Skin epidermis (tissue), 12 donors: Measurements from ENCODE around the gene ODC1.

Experiments used
- H3K27ac ChIP-seq, 21 experiments: fragments of 200-600 bp; sonication (generic) in 11 of 21; one replicate each; pipeline ENCODE4 v1.5.0; 2020; ENCODE audit warnings: mild to moderate bottlenecking in 3 of 21, inconsistent platforms in 2 of 21, moderate library complexity in 2 of 21
- H3K4me3 ChIP-seq, 7 experiments: fragments of 200-600 bp; sonication (generic) in 2 of 7; one replicate each; pipeline ENCODE4 v1.5.0; 2020; ENCODE audit warnings: inconsistent platforms in 2 of 7, mild to moderate bottlenecking in 2 of 7, moderate library complexity in 1 of 7

Gene ODC1

DNA sequence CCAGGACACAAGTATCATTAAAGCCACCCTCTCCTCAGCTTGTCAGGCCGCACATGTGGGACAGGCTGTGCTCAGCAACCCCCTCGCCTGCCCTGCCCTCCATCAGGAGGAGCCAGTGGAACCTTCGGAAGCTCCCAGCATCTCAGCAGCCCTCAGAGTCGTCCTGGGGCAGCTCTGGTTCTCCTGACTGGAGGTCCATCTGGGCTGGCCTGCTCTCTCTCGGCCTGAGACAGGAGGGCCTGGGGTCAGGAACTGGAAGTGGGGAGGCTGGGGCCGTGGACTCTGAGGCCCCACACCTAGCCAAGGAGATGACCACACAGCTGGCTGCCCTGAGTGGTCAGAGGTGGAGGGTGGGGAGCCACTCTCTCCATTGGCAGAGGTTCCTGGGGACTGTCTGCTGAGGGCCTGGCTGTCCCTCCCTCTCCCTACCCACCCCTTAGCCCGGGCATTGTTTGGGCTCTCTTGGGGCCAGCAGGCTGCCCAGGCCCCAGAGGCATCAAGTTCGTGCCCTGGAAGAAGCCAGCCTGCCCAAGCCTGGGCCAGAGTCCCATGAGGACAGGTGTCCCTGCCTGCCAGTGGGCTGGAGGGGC lies 23.1 kb downstream of the ODC1 start:
- Histone ChIP-seq H3K27ac (no peak overlapping the region), H3K4me3 (no peak overlapping the region)

GRCh38 chr2:10424051-10424450 lies 24.1 kb downstream of the ODC1 start:
- Histone ChIP-seq H3K27ac (no peak overlapping the region), H3K4me3 (no peak overlapping the region)

DNA sequence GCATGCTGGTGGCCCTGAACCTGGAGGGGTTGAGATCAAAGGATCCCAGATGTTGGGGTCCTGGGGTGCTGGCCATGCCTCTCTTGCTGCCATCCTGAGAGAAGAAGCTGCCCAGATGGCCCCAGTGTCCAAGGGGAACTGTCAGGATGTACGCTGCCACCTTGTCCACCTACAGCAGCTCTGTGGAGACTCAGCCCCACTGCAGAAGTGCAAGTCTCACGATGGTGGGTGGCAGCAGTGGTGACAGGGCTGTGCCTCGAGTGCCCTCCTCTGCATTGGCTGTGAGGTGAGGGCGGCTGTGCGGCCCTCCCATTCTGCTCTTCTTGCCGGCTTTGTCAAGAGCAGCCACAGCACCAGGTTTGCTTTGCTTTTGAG lies 24.7 kb downstream of the ODC1 start:
- Histone ChIP-seq H3K27ac (no peak overlapping the region), H3K4me3 (no peak overlapping the region)

- no peak overlapping the region for H3K27ac ChIP-seq
- no peak overlapping the region for H3K4me3 ChIP-seq
These were observed 25.3 kb downstream of the ODC1 start for GRCh38 chr2:10422732-10423399.

DNA sequence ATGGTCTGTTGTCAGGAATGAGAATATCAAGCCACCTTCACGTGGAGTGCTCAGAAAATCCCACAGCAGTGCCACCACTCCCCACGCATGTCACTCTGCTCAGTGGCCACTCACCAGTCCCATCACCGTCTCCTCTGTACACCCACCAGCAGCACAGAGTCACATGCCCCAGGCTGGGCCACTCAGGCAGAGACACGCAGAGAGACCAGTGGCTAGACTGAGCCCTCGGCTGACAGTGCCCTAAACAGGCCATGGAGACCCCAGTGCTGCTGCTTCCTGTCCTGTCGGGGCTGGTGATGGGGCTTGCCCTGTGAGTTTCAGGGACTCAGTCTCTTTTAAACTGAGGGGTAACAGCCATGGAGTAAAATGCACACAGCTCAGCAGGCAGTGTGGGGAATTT lies 25.9 kb downstream of the ODC1 start:
- no peak overlapping the region for H3K27ac ChIP-seq
- H3K4me3 ChIP-seq, result no peak overlapping the region

GRCh38 chr2:10419553-10420257 lies 28.4 kb downstream of the ODC1 start:
- Histone ChIP-seq H3K4me3 (no peak overlapping the region), H3K27ac (no peak overlapping the region)

DNA sequence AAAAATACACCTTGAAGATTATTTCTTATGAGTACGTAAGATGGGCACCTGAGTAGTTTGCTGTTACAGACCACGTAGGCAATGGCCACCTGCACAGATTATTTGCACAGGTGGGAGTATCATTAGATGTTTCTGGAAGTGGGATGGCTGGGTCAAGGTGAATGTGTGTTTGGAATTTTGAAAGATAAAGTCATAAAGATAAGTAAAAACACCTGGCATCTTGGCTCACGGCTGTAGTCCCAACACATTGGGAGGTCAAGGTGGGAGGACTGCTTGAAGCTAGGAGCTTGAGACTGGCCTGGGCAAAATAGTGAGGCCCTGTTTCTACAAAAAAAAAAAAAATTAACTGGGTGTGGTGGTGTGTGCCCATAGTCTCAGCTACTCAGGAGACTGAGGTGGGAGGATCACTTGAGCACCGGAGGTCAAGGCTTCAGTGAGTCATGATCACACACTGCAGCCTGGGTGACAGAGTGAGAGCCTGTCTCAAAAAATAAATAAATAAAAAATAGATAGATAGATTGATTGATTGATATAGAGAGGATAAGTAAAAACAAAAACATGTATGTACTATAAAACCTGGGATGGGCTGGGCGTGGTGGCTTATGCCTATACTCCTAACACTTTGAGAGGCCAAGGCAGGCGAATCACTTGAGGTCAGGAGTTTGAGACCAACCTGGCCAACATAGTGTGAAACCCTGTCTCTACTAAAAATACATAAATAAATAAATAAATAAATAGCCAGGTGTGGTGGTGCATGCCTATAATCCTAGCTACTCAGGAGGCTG lies 30.4 kb downstream of the ODC1 start:
- H3K4me3 ChIP-seq, result no peak overlapping the region
- no peak overlapping the region for H3K27ac ChIP-seq

DNA sequence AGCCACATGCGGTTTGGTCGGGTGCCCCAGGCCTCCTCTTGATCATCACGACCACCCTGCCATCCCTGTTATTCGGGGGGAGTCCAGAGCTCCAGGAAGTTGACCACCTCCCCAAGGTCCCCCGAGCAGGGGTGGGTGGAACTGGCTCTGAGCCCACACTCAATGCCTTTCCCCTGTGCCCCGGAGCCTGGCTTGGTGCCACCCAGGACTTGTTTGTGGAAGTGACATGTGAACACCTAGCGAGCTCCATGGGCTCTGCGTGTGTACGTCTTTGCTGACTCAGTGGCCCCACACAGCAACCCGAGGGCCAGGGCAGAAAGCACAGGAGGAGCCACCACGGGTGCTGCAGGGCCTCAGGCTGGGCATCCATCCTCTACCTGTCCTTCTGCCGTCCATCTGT lies 32.5 kb downstream of the ODC1 start:
- Histone ChIP-seq H3K4me3 (no peak overlapping the region), H3K27ac (no peak overlapping the region)

DNA sequence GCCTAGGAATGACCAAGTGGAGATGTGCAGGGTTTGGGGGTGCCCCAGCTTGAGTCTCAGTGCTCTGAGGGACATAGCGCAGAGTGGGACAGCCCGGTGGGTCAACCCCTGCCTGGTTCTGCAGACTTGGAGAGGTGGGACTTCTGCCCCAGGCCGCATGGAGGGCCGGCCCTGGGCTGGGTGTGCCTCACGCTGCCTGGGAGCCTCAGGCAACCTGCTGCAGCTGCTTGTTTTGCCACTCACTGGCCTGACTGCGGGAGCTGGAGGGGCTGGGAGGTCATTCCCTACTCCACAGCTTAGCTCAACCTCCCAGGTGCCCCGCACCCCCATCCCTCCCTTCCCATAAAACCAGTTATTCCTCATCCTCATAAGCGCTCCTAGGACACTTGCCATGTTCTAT lies 33.1 kb downstream of the ODC1 start:
- H3K4me3 ChIP-seq, result no peak overlapping the region
- H3K27ac ChIP-seq, result no peak overlapping the region

DNA sequence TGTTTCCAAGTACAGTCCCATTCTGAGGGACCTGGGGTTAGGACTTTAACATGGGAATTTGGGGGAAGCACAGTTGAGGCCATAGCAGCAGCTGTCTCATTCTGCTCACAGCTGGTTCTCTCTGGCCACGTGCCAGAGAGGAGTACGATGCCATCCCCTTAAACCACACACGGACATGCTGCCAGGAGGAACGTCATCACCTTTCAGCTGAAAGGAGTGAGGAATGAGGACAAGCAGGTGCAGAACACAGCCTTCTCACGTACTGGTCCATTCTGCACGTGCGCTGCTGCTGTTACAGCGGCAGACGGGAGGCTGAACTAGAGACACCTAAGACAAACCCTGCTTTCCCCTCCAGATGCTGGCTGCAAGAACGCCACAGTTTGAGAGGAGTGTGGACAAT lies 33.5 kb downstream of the ODC1 start:
- H3K27ac ChIP-seq, result no peak overlapping the region
- H3K4me3 ChIP-seq, result no peak overlapping the region

GRCh38 chr2:10413991-10414451 lies 34.1 kb downstream of the ODC1 start:
- Histone ChIP-seq H3K4me3 (no peak overlapping the region), H3K27ac (no peak overlapping the region)

- Histone ChIP-seq H3K4me3 (no peak overlapping the region), H3K27ac (no peak overlapping the region)
These were observed 34.6 kb downstream of the ODC1 start for GRCh38 chr2:10413503-10413902.

GRCh38 chr2:10412380-10412779 lies 35.7 kb downstream of the ODC1 start:
- no peak overlapping the region for H3K27ac ChIP-seq
- no peak overlapping the region for H3K4me3 ChIP-seq

DNA sequence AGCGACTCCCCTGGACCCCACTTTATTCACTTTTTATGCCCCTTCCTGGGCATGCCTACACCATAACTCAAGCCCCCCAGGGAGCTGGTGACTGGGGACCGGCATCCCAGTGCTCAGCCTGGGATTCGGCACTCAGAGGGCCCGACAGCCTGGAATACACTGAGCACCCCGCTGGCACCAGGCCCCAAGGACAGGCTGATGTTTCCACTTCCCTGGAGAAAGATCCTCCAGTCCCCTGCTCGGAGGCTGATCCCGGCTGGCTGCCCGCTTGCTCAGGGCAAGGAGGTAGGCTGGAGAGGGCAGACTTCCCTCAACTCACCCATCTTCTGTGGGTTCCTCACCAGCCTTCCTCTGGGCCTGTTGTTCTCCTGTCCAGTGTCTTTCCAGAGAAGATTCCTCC lies 36.6 kb downstream of the ODC1 start:
- H3K4me3 ChIP-seq, result no peak overlapping the region
- H3K27ac ChIP-seq, result no peak overlapping the region

- no peak overlapping the region for H3K4me3 ChIP-seq
- H3K27ac ChIP-seq, result no peak overlapping the region
These were observed 37.2 kb downstream of the ODC1 start for GRCh38 chr2:10410823-10411437.

DNA sequence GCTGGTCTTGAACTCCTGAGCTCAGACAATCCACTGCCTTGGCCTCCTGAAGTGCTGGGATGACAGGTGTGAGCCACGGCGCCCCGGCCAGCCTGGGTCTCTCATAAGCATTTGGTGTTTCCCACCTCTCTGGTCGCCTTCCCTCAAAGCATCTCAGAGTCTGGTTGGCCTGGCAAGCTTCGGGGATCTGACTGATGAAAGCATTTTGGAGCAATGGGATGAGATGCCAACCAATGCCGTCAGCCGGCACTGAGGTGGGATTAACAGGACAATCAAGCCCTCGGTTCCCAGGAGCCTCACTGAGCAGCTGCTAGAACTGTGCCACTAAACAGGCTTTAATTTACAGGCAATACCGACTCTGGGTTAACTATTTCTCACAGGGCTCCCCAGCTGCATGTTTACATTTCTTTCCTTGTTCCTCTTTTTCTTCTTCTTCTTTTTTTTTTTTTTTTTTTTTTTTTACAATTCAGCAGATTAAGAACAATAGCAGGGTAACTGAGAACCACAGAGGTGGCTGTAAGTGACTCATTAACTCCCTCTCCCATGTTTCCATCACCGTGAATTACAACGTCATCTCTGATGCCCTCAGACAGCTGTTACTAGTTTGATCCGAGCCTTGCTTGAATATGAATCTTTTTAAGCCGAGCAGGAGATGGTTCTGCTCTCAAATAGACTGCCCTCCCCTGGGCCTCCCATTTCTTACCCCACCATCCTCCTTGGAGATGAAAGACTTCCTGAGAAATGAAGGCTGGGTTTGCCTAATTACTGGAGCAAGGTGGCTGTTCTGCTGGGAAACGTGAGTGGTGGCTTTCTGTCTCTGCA lies 37.9 kb downstream of the ODC1 start:
- no peak overlapping the region for H3K4me3 ChIP-seq
- H3K27ac ChIP-seq, result peak overlapping the region in 3 of 21 experiments; percentile 33 to 63 (median 58)

- Histone ChIP-seq H3K27ac (peak overlapping the region in 17 of 21 experiments; percentile 0 to 75 (median 57)), H3K4me3 (peak overlapping the region in 3 of 7 experiments; percentile 4 to 13 (median 8))
These were observed 39.2 kb downstream of the ODC1 start for GRCh38 chr2:10408649-10409579.
